Measurements from ENCODE around the gene PDE8A.
"Not testable (repeated sequence)": the region's sequence is repeated elsewhere in the genome, so short reads cannot be mapped to it uniquely, and the experiment has no call there.

PDE8A gene

GRCh38 chr15:85178308-85178707, 196.7 kb downstream of the PDE8A start:
- DNase-seq (ENCODE audit: low read depth) = no peak

- DNase-seq (ENCODE audit: low read depth) = no peak
Measured at GRCh38 chr15:85179700-85180099, 198.0 kb downstream of the PDE8A start.

GRCh38 chr15:85185350-85185749, 203.7 kb downstream of the PDE8A start:
- DNase-seq (ENCODE audit: low read depth) = not testable (repeated sequence)

GRCh38 chr15:85188171-85188577, 206.5 kb downstream of the PDE8A start:
- DNase-seq (ENCODE audit: low read depth) = not testable (repeated sequence)
